Right hindlimb (tissue), 1 donor: ENCODE data around the gene KLHL7.
"Not testable (repeated sequence)": the region's sequence is repeated elsewhere in the genome, so short reads cannot be mapped to it uniquely, and the experiment has no call there.

Source experiments
- DNase-seq: peaks from one replicate; pipeline ENCODE4 v3.0.0-alpha.2; 2018

Gene KLHL7

GRCh38 chr7:23183279-23184012 lies 77.9 kb downstream of the KLHL7 start:
- no peak for DNase-seq

GRCh38 chr7:23184291-23184690 lies 78.7 kb downstream of the KLHL7 start:
- no peak for DNase-seq

- peak; percentile 72 for DNase-seq
These were observed 79.2 kb downstream of the KLHL7 start for GRCh38 chr7:23184709-23185359.

- no peak for DNase-seq
These were observed 80.4 kb downstream of the KLHL7 start for GRCh38 chr7:23185980-23186379.

GRCh38 chr7:23191022-23191421 lies 85.4 kb downstream of the KLHL7 start:
- DNase-seq = no peak

- DNase-seq = not testable (repeated sequence)
These were observed 88.2 kb downstream of the KLHL7 start for GRCh38 chr7:23193650-23194227.

GRCh38 chr7:23196306-23196705 lies 90.7 kb downstream of the KLHL7 start:
- no peak for DNase-seq

- DNase-seq = not testable (repeated sequence)
These were observed 92.2 kb downstream of the KLHL7 start for GRCh38 chr7:23197745-23198144.

- DNase-seq = no peak
These were observed 94.7 kb downstream of the KLHL7 start for GRCh38 chr7:23200331-23200730.

- no peak for DNase-seq
These were observed 98.7 kb downstream of the KLHL7 start for GRCh38 chr7:23204241-23204640.

- no peak for DNase-seq
These were observed 100.0 kb downstream of the KLHL7 start for GRCh38 chr7:23205577-23205908.

- DNase-seq = peak; percentile 65
These were observed 100.6 kb downstream of the KLHL7 start for GRCh38 chr7:23205909-23206767.

GRCh38 chr7:23207021-23207420 lies 101.4 kb downstream of the KLHL7 start:
- no peak for DNase-seq

- no peak for DNase-seq
These were observed 102.3 kb downstream of the KLHL7 start for GRCh38 chr7:23207884-23208283.

GRCh38 chr7:23208316-23208715 lies 102.7 kb downstream of the KLHL7 start:
- DNase-seq = no peak

GRCh38 chr7:23210506-23210905 lies 104.9 kb downstream of the KLHL7 start:
- DNase-seq = no peak

GRCh38 chr7:23211589-23211988 lies 106.0 kb downstream of the KLHL7 start:
- no peak for DNase-seq

- no peak for DNase-seq
These were observed 106.8 kb downstream of the KLHL7 start for GRCh38 chr7:23212395-23212794.

- DNase-seq = no peak
These were observed 107.3 kb downstream of the KLHL7 start for GRCh38 chr7:23212841-23213240.

GRCh38 chr7:23213755-23214154 lies 108.2 kb downstream of the KLHL7 start:
- DNase-seq = no peak

GRCh38 chr7:23214423-23214822 lies 108.8 kb downstream of the KLHL7 start:
- DNase-seq = no peak

GRCh38 chr7:23214938-23215337 lies 109.4 kb downstream of the KLHL7 start:
- DNase-seq = no peak

GRCh38 chr7:23216021-23216420 lies 110.4 kb downstream of the KLHL7 start:
- no peak for DNase-seq
